Left renal cortex interstitium (tissue), 4 donors: Measurements from ENCODE around the gene METTL13. TPM values are rescaled to one million over a fixed set of nuclear protein-coding genes. Genes with fewer than 3 reads are reported as not detected.

Experiments used
- DNase-seq, 4 donors: peaks; one replicate each; pipeline ENCODE4 v3.0.0-alpha.2; 2013; ENCODE audit warnings: low read depth in 4 of 4, low spot score in 2 of 4, missing footprints in 1 of 4
- polyA plus RNA-seq, 4 donors: library from polyadenylated mRNA; unstranded; fragments of 120-200 nt; gene quantifications; one replicate each; pipeline ENCODE4 v1.2.1, GENCODE V29; 2013; ENCODE audit not compliant: insufficient read length in 4 of 4

The METTL13 gene
- 10 to 100 TPM; 32.9 to 37.8 (median 36.1) TPM for polyA plus RNA-seq

- DNase-seq: peak; percentile 95 to 98 (median 96)
These were observed at the start of gene METTL13 for GRCh38 chr1:171781176-171781875. Gene METTL13 (plus strand): TSS chr1:171781660. CDS start chr1:171781968, 308 bp downstream.

DNA sequence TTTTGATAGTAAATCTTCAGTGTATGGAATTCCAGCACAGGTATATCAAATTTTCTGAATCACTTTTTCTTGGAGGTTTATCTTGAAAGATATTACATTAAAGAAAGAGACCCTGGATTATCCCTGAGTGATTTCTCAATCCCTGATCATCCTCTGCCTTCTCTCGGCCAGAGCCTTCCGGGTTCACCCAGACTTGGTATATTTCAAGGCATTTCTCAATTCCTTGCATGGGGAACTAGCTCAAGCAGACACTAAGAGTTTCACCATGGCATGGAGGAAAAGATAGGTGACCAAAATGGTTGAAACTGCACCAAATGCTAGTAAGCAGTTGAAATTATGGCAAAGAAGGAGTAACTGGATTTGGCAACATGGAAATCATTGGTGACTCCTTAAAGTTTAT lies 45.3 kb upstream of the METTL13 start:
- DNase-seq: no peak

- no peak for DNase-seq
These were observed 42.5 kb upstream of the METTL13 start for GRCh38 chr1:171738911-171739310.

DNA sequence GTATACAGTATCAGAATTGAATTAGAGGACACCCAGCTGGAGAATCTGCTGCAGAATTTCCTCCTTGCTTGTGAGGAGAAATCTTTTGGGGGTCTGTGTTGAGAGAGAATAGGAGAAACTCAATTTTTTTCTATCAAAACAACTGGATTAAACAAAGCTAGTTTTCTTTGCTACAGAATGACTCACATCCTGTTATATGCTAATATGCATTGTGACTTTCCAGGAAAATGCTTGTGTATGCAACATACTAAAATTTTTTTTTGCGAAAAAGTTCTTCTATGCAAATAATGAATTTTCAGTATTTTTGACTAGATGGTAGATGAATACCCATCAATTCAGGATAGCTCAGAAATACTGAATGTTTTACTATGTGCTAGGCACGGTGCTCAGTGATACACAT lies 41.8 kb upstream of the METTL13 start:
- DNase-seq: no peak

DNA sequence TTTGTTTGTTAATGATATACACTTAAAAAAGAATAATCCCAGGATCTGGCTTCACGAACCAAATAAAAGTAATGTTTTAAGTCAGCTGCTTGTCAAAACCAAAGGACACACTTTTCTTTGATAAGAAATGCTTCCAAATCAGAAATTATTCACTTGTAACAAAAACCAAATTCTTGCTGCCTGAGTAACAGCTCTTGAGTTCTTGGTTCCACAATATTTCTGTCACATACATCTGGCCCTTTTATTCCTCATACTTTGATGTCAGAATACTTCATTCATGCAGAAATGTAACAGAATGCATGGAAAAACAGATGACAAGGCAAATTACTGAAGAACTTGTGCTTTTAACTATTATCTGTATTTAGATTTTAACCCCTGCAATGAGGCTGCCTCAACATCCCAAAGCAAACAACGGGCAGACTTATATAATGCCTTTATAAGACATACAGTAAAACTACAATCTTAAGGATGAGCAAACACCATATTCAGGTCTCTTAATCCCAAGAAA lies 41.0 kb upstream of the METTL13 start:
- DNase-seq: no peak

DNA sequence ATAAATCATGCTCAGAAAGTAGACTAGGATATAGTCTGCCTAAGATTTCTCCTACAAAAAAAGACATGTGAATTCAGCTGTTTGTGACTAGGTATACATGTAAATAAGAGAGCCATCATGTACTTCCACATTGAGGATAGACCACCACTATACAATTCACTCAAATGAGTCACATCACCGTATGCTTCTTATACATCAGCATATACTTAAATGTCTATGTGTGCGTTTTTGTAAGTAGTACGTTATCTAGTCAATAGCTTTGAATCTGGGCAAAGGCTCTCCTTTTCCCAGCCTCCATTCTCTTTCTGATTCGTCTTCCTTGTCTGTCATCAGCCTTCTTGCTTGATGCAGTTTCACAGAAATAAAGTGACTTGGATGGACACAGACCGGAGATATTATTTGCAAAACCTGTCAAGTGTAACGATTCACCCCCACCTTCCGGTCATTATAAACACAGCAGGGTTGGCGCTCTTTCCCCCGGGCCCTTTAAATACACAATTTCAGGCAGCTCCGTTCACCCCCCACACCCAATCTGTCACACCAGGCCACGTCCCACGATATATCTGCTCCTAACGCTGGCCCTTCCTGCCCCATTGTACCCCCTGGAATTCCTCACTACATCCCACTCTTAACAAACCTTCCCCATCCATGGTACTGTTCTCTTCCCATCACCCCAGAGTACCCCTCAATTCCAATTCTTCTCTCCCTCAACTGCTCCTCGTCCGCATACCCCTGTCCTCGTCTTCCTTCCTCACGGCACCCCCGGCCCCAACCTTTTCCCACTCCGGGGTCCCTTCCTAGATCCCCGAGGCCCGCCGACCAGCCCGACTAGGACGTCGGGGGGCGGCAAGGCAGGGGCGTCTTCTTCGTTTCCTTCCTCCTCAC lies 40.2 kb upstream of the METTL13 start:
- DNase-seq: peak; percentile 13 to 41 (median 21)

DNA sequence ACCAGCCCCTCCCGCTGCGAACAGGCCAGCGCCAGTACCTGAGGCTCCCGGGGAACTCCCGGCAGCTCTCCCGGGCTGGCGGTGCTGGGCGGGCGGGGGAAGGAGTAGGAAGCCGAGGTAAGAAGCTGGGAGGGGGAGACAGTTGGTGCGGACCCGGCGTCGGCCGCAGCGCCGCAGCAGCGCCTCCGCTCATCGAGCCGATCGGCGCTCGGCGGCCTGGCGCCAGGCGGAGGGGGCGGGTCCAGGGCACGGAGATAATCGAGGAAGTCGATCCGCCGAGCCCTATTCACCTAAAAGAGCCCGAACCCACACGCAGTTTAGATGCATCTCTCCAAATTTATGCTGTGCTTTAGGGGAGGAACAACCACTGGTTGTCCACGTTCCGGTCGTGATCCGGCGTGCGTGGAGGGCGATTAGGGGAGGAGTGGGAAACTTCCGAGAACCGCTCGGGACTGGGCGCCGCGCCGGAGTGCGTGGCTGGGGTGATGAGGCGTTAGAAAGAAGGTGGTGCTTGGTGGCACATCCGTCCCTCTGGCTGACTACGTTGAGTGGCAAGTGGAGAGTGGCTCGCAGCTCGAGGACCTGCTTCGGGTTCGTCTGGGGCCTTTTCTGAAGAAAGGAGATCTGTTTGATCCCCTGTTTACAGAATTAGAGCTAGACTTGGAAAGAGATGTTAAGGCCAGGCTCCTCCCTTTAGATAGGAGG lies 39.4 kb upstream of the METTL13 start, which contains the start of gene VAMP4:
Gene VAMP4 (minus strand): TSS at position 194 of the 705 bp plus-strand sequence. CDS start 3,651 bp downstream, outside the sequence.
- DNase-seq: peak; percentile 83 to 89 (median 86)

GRCh38 chr1:171742577-171742922 lies 38.9 kb upstream of the METTL13 start:
- peak in 1 of 4 donors; percentile 43 for DNase-seq

DNA sequence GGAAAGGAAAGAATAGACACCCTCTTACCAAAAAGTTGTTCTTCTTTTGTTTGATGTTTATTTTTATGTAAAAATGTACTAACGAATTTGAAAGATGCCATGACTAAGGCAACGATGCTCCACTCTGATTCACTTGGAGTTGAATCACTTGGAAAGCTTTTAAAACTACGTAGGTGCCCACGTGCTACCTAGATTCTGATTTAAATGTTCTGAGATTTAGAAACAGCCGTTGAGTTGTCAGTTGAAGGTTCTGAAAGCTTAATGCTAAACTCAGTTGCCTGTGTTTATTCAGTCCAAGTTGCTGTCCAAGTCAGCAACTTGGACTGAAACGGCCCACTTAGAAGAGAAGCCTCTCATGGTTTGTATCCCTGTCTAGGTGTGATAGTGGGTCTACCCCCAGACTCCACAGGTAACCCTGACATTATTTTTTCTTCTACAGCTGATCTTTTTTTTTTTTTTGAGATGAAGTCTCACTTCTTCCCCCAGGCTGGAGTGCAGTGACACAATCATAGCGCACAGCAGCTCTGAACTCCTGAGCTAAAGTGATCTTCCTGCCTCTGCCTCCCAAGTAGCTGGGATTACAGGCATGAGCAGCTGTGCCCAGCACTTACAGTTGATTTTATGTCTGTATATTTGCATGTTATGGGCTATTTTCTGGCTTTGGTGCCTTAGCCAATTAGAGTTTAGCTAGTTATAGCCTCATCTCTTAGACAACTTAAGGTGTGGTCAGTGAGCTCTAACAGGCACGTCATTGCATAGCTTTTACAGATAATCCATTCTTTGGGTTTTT lies 38.2 kb upstream of the METTL13 start:
- DNase-seq: peak in 3 of 4 donors; percentile 10 to 21 (median 15)

DNA sequence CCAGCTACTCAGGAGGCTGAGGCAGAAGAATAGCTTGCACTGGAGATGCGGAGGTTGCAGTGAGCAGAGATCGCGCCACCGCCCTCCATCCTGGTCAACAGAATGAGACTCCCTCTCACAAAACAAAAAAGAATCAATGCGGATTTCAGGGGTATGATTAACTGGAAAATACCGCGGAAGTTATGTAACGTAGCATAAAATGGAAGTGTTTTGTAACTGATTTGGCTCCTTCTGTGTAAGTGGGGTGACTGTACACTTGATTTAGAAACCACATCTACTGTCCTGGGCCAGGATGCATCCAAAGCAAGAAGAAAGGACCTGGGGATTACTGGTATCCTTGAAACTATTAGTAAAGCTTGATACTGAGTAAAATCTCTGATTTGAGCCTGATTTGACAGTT lies 36.5 kb upstream of the METTL13 start:
- no peak for DNase-seq

GRCh38 chr1:171748651-171749050 lies 32.8 kb upstream of the METTL13 start:
- no peak for DNase-seq

- DNase-seq: no peak
These were observed 30.2 kb upstream of the METTL13 start for GRCh38 chr1:171751221-171751620.

DNA sequence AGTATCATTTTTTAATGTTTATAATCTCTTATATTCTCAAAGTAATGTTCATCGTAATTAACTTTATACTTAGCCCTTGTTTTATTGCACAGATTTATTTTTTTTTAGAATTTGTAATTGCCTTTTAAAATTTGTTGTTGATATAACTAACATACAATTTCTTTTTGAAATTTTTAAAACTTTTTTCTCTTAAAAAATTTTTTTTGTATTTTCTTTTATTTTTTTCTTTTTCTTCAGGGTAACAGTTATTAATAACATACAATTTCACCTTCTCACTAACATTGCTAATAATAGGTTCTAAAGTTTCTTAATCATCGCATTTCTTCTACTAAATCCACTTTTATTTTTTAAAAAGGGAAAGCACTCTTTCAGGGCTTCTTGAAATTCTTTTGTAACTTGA lies 28.3 kb upstream of the METTL13 start:
- DNase-seq: no peak

DNA sequence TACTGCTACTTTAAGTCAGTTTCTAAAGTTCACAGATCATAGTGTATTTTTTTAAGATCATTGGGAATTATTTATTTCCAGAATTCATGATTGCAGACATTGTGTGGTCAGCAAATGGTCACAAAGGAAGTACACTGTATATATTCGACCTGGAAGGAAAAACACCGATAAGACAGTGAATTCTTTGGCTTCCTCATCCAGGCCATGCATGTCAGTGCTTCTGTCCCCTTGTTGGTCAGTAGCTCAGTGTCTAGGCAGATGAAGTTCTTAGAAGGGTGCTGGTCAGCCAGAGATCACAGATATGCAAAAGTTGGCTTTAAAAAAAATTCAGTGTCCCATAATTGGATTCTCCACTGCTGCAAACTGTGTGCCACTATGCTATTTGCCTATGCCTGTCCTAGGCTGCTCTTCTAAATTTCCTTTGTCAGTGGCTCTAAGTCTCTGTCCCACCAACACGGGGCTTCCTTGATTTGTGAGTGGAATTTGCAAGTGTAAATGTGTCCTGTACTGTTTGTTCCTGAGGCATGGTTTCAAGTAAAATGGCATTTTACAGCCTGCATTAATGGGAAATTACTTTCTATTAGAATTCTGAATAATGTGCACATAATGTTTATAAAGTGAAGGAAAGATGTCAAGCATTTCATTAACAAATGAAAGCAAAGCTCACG lies 27.6 kb upstream of the METTL13 start:
- DNase-seq: no peak

DNA sequence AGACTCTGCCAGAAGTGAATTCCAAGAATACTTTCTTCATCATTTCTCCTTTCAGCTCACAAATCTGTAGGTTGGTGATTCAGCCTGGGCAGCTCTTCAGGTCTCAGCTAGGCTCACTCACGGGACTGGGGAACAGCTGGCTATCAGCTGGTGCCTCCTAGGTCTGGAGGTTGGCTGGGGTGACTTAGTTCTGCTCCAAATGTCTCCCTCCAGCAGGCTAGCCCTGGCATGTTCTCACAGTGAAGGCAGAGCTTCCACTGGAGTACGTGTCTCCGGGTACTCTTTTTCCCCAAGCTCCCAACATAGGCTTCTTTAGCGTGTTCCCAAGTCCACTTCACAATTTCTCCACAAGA lies 27.1 kb upstream of the METTL13 start:
- DNase-seq: no peak

GRCh38 chr1:171754971-171755370 lies 26.5 kb upstream of the METTL13 start:
- no peak for DNase-seq

GRCh38 chr1:171756856-171757255 lies 24.6 kb upstream of the METTL13 start:
- DNase-seq: no peak

DNA sequence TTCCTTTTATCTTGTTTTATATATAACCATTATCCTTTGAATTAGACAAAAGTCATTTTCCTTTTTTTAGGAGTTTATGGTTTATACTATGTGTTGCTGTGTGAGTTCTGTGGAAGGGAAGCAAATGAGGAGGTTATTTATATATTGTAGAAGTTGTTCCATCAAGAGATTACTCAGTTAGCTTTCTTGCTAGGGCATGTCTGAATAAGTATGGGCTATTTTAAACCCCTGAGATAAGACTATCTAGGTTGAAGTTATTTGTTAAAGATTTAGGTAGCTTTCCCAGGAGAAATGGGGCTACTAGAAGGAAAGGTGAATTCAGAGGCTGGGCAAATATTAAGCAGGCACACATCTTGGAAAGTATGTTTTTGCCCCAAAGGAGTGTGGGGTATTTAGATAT lies 23.4 kb upstream of the METTL13 start:
- DNase-seq: no peak

DNA sequence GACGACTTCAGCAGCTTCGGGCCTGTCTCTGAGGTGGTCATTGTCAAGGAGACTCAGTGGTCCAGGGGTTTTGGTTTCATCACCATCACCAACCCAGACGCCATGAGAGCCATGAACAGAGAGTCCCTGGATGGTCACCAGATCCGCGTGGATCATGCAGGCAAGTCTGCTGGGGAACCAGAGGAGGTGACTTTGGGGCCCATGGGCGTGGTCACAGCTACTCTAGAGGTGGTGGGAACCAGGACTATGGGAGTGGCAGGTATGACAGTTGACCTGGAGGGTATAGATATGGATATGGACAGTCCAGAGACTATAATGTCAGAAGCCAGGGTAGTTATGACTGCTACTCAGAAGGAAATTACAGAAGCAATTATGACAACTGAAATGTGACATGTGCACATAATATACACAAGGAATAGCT lies 19.3 kb upstream of the METTL13 start:
- no peak for DNase-seq

GRCh38 chr1:171763764-171764163 lies 17.7 kb upstream of the METTL13 start:
- no peak for DNase-seq
